GM21515 (cell line): ENCODE measurements around the gene SHOC2.

Experiments used
- ATAC-seq: cut with Tn5 transposase; IDR thresholded peaks from one replicate; pipeline ENCODE4 v1.9.1; 2021; ENCODE audit not compliant: unreplicated experiment

SHOC2 gene

GRCh38 chr10:111039522-111039921 lies 120.1 kb downstream of the SHOC2 start:
- no peak for ATAC-seq

GRCh38 chr10:111057006-111057405 lies 137.6 kb downstream of the SHOC2 start:
- no peak for ATAC-seq
